IMR-90 (cell line): Measurements from ENCODE around the gene RAPGEF2. TPM values are rescaled to one million over a fixed set of nuclear protein-coding genes. Genes with fewer than 3 reads are reported as not detected.

Source experiments
- ATAC-seq: fragments of 200-7000 bp; cut with Tn5 transposase; 2 replicates; pipeline ENCODE4 v1.9.1; 2020; ENCODE audit warnings: low read depth, mild to moderate bottlenecking, moderate library complexity
- BruUV-seq: library from RNA; stranded (reverse); fragments of 400-500 nt; replicated peaks from 2 replicates; lab custom pipeline; 2021; lab: Mats Ljungman, UMichigan
- CTCF ChIA-PET: fragments of 300-600 bp; formaldehyde crosslinking; extraction: SDS; loops from one replicate; lab custom pipeline; 2021; ENCODE audit warnings: antibody characterized with exemption; lab: Yijun Ruan, JAX
- POLR2A ChIA-PET: fragments of 300-600 bp; sonication (Branson Sonifier 250); formaldehyde crosslinking; loops from one replicate; lab custom pipeline; 2022; ENCODE audit warnings: antibody characterized with exemption; ENCODE audit not compliant: unreplicated experiment; lab: Charles Lee
- DNase-seq: peaks from one replicate; pipeline ENCODE4 v3.0.0; 2013
- H2AFZ ChIP-seq: replicated peaks from 2 replicates; pipeline ENCODE3; 2013; ENCODE audit warnings: low read length, mild to moderate bottlenecking; ENCODE audit not compliant: poor library complexity
- H2AK5ac ChIP-seq: 2 replicates; pipeline ENCODE4 v1.6.1; 2013; ENCODE audit warnings: low read depth, low read length, inconsistent platforms
- H2AK9ac ChIP-seq: replicated peaks from 2 replicates; pipeline ENCODE3; 2013; ENCODE audit warnings: mild to moderate bottlenecking, low read depth, low read length, moderate library complexity; ENCODE audit not compliant: poor library complexity
- H2BK120ac ChIP-seq: 2 replicates; pipeline ENCODE4 v1.6.1; 2013; ENCODE audit warnings: low read depth, low read length, inconsistent platforms
- H2BK15ac ChIP-seq: 3 replicates; pipeline ENCODE4 v1.6.1; 2013; ENCODE audit warnings: low read depth, low read length, inconsistent platforms
- H2BK20ac ChIP-seq: 2 replicates; pipeline ENCODE4 v1.6.1; 2013; ENCODE audit warnings: low read depth, mild to moderate bottlenecking, inconsistent platforms, low read length, moderate library complexity
- H2BK5ac ChIP-seq: 2 replicates; pipeline ENCODE4 v1.6.1; 2013; ENCODE audit warnings: mild to moderate bottlenecking, low read depth, low read length, inconsistent platforms; ENCODE audit not compliant: poor library complexity, severe bottlenecking
- H3K14ac ChIP-seq: replicated peaks from 2 replicates; pipeline ENCODE4 v1.6.1; 2013; ENCODE audit warnings: low read depth, low read length, inconsistent platforms
- H3K18ac ChIP-seq: 2 replicates; pipeline ENCODE4 v1.6.1; 2013; ENCODE audit warnings: low read depth, low read length, control low read depth
- H3K23ac ChIP-seq: 2 replicates; pipeline ENCODE4 v1.6.1; 2013; ENCODE audit warnings: low read depth, low read length, inconsistent platforms
- H3K27ac ChIP-seq: 2 replicates; pipeline ENCODE4 v1.5.1; 2013; ENCODE audit warnings: mild to moderate bottlenecking, control low read depth, low read length; ENCODE audit not compliant: insufficient read depth
- H3K27me3 ChIP-seq: 2 replicates; pipeline ENCODE4 v1.6.1; 2013; ENCODE audit warnings: low read length; ENCODE audit not compliant: control insufficient read depth, insufficient read depth
- H3K36me3 ChIP-seq: 2 replicates; pipeline ENCODE4 v1.6.1; 2013; ENCODE audit warnings: low read length, mixed read lengths; ENCODE audit not compliant: control insufficient read depth, insufficient read depth
- H3K4ac ChIP-seq: 2 replicates; pipeline ENCODE4 v1.6.1; 2013; ENCODE audit warnings: low read depth, low read length, inconsistent platforms
- H3K4me1 ChIP-seq: 2 replicates; pipeline ENCODE4 v1.6.1; 2013; ENCODE audit warnings: low read length, mixed read lengths; ENCODE audit not compliant: control insufficient read depth, insufficient read depth
- H3K4me2 ChIP-seq: 2 replicates; pipeline ENCODE4 v1.6.1; 2013; ENCODE audit warnings: low read depth, mild to moderate bottlenecking, control low read depth, low read length, moderate library complexity
- H3K4me3 ChIP-seq: 2 replicates; pipeline ENCODE4 v1.5.1; 2013; ENCODE audit warnings: low read depth, mild to moderate bottlenecking, control low read depth, low read length, moderate library complexity; ENCODE audit not compliant: insufficient read depth
- H3K56ac ChIP-seq: 2 replicates; pipeline ENCODE4 v1.6.1; 2013; ENCODE audit warnings: low read length, inconsistent platforms; ENCODE audit not compliant: insufficient read depth; ENCODE audit errors: extremely low read depth
- H3K79me1 ChIP-seq, 2 experiments: 2 replicates each; pipeline ENCODE4 v1.6.1; 2013; ENCODE audit warnings: low read length in 2 of 2, inconsistent platforms in 1 of 2, low read depth in 1 of 2
- H3K9ac ChIP-seq: 2 replicates; pipeline ENCODE4 v1.6.1; 2013; ENCODE audit warnings: low read depth, low read length, control low read depth
- H3K9me1 ChIP-seq: 2 replicates; pipeline ENCODE4 v1.6.1; 2013; ENCODE audit warnings: low read length, inconsistent platforms; ENCODE audit not compliant: insufficient read depth
- H3K9me3 ChIP-seq: 2 replicates; pipeline ENCODE4 v1.6.1; 2013; ENCODE audit warnings: low read length; ENCODE audit not compliant: control insufficient read depth, insufficient read depth
- H4K20me1 ChIP-seq: 2 replicates; pipeline ENCODE4 v1.6.1; 2013; ENCODE audit warnings: low read length, inconsistent platforms; ENCODE audit not compliant: insufficient read depth
- H4K5ac ChIP-seq: 2 replicates; pipeline ENCODE4 v1.6.1; 2013; ENCODE audit warnings: mild to moderate bottlenecking, low read depth, low read length, control low read depth
- H4K8ac ChIP-seq, 2 experiments: 2 replicates each; pipeline ENCODE4 v1.6.1; 2013; ENCODE audit warnings: low read depth in 2 of 2, low read length in 2 of 2, control low read depth in 1 of 2, inconsistent platforms in 1 of 2
- H4K91ac ChIP-seq: 2 replicates; pipeline ENCODE4 v1.6.1; 2013; ENCODE audit warnings: low read depth, low read length, inconsistent platforms; ENCODE audit not compliant: insufficient read depth
- BHLHE40 ChIP-seq: fragments of 150-350 bp; IDR thresholded peaks from 2 replicates; pipeline ENCODE4 v1.6.1; 2016; ENCODE audit warnings: mild to moderate bottlenecking, low read depth, low read length
- CEBPB ChIP-seq: IDR thresholded peaks from 2 replicates; pipeline ENCODE4 v1.6.1; 2012; ENCODE audit warnings: low read depth, low read length, improper control_type of control experiment
- CHD1 ChIP-seq: IDR thresholded peaks from 2 replicates; pipeline ENCODE4 v1.6.1; 2012; ENCODE audit warnings: low read depth, low read length, improper control_type of control experiment
- CTCF ChIP-seq: conservative IDR thresholded peaks from 2 replicates; pipeline ENCODE4 v1.5.1; 2012; ENCODE audit warnings: mild to moderate bottlenecking, low read depth, low read length, improper control_type of control experiment
- ELK1 ChIP-seq: fragments of 150-350 bp; IDR thresholded peaks from 2 replicates; pipeline ENCODE4 v1.6.1; 2016; ENCODE audit warnings: low read depth, mild to moderate bottlenecking, low read length, moderate library complexity, borderline replicate concordance
- FOS ChIP-seq: fragments of 150-350 bp; IDR thresholded peaks from 2 replicates; pipeline ENCODE4 v1.6.1; 2016; ENCODE audit warnings: low read depth, low read length
- MAFK ChIP-seq: IDR thresholded peaks from 2 replicates; pipeline ENCODE4 v1.6.1; 2012; ENCODE audit warnings: low read depth, low read length, improper control_type of control experiment
- MAZ ChIP-seq: IDR thresholded peaks from 2 replicates; pipeline ENCODE4 v1.6.1; 2012; ENCODE audit warnings: low read depth, mild to moderate bottlenecking, low read length, improper control_type of control experiment, moderate library complexity, borderline replicate concordance
- MXI1 ChIP-seq: IDR thresholded peaks from 2 replicates; pipeline ENCODE4 v1.6.1; 2012; ENCODE audit warnings: low read depth, mild to moderate bottlenecking, low read length, moderate library complexity, borderline replicate concordance
- NFE2L2 ChIP-seq: fragments of 150-350 bp; IDR thresholded peaks from 2 replicates; pipeline ENCODE4 v1.6.1; 2016; ENCODE audit warnings: low read depth, mild to moderate bottlenecking, low read length
- POLR2A ChIP-seq: IDR thresholded peaks from 2 replicates; pipeline ENCODE4 v1.6.1; 2012; ENCODE audit warnings: mild to moderate bottlenecking, low read depth, low read length
- RAD21 ChIP-seq: IDR thresholded peaks from 2 replicates; pipeline ENCODE4 v1.6.1; 2012; ENCODE audit warnings: low read length, improper control_type of control experiment
- RCOR1 ChIP-seq: IDR thresholded peaks from 2 replicates; pipeline ENCODE4 v1.6.1; 2012; ENCODE audit warnings: mild to moderate bottlenecking, low read length, improper control_type of control experiment; ENCODE audit not compliant: insufficient replicate concordance
- RFX5 ChIP-seq: IDR thresholded peaks from 2 replicates; pipeline ENCODE4 v1.8.0; 2012; ENCODE audit warnings: low read depth, mild to moderate bottlenecking, low read length, moderate library complexity
- SMC3 ChIP-seq: fragments of 150-350 bp; IDR thresholded peaks from 2 replicates; pipeline ENCODE4 v1.6.1; 2016; ENCODE audit warnings: low read depth, mild to moderate bottlenecking, antibody characterized with exemption, low read length, moderate library complexity
- USF2 ChIP-seq: fragments of 150-350 bp; IDR thresholded peaks from 2 replicates; pipeline ENCODE4 v1.6.1; 2017; ENCODE audit warnings: mild to moderate bottlenecking, antibody characterized with exemption, low read length, low read depth
- WGBS, 2 experiments: methylation state at CpG; one replicate each; pipeline versions ENCODE4 v1.1.5 to v1.1.7; 2013; ENCODE audit warnings: missing lambda C conversion rate in 2 of 2; ENCODE audit not compliant: insufficient read length in 1 of 2; ENCODE audit errors: extremely low coverage in 2 of 2; 5-methylcytosine and 5-hydroxymethylcytosine counted together
- dilution Hi-C: fragments of 300-500 bp; cut with HindIII; formaldehyde crosslinking; loops from one replicate; pipeline ENCODE4 v1.14.3; 2018; ENCODE audit warnings: low sequenced_read_pairs; ENCODE audit not compliant: unreplicated experiment
- in situ Hi-C: fragments of 300-500 bp; cut with MboI; formaldehyde crosslinking; loops from 3 replicates; pipeline ENCODE4 v1.14.3; 2019; ENCODE audit warnings: low sequenced_read_pairs, inconsistent platforms, mixed read lengths
- intact Hi-C: fragments of 100-400 bp; cut with micrococcal nuclease; formaldehyde crosslinking; loops from 2 replicates; pipeline ENCODE4 v1.10.0; 2022
- polyA plus RNA-seq, 3 experiments: library from polyadenylated mRNA; depleted of rRNA; stranded (reverse); fragments of >200 nt; gene quantifications; 2 replicates each; pipeline ENCODE4 v1.2.3, GENCODE V29; 2012; ENCODE audit warnings: low replicate concordance in 1 of 3
- total RNA-seq: library from RNA; depleted of rRNA; stranded (reverse); fragments of >200 nt; gene quantifications from 2 replicates; pipeline ENCODE4 v1.2.3, GENCODE V29; 2012

RAPGEF2 gene
- total and polyA plus RNA-seq, 2 of the 4 experiments (the other 2 are of a cell fraction) = 27.6 to 109 TPM

GRCh38 chr4:159185591-159186023, 82.7 kb downstream of the RAPGEF2 start:
- H3K23ac ChIP-seq = peak overlapping the region; percentile 82; the same call in 1 of the 2 replicates
- no peak overlapping the region for H2AFZ ChIP-seq
- no peaks in the 10 kb centered on the region for H3K9me1 ChIP-seq
- no peak overlapping the region for H3K4me3 ChIP-seq
- POLR2A ChIA-PET = interaction anchor here (0.6 kb wide), 1 partner anchor 117 kb away, joined by 9 read pairs; no protein-coding TSS in a partner anchor
- no peak overlapping the region for H3K14ac ChIP-seq
- H4K8ac ChIP-seq = no peak overlapping the region
- H4K20me1 ChIP-seq = no peaks in the 10 kb centered on the region
- no peak overlapping the region for H3K27ac ChIP-seq
- no peak overlapping the region for H2BK120ac ChIP-seq
- in situ Hi-C loops (loop anchor here (25.0 kb wide), 1 partner anchor 923 kb away; no protein-coding TSS in a partner anchor), dilution Hi-C loops (no loop called here), intact Hi-C loops (no loop called here)
- no peak overlapping the region for H3K4ac ChIP-seq
- no peak overlapping the region for H4K5ac ChIP-seq
- no peak overlapping the region for H3K9ac ChIP-seq
- peak overlapping the region; percentile 78; the same call in 1 of the 2 replicates for H3K4me2 ChIP-seq
- DNase-seq (no peak), ATAC-seq (peak; percentile 11; the same call in 1 of the 2 replicates)
- no CpG with 5 or more reads among the region's 1 CpG for WGBS, 2 experiments
- no peak overlapping the region; the same call in 1 of the 2 replicates for H3K18ac ChIP-seq
- peaks cover 4% of the 10 kb centered on the region for H3K4me1 ChIP-seq
- H2BK15ac ChIP-seq = no peak overlapping the region
- no peak overlapping the region for H4K91ac ChIP-seq
- no peaks in the 10 kb centered on the region for H3K9me3 ChIP-seq
- CTCF ChIA-PET = no interaction called here
- no peak overlapping the region for H2AK5ac ChIP-seq
- H2AK9ac ChIP-seq = no peak overlapping the region
- no peaks in the 10 kb centered on the region for H3K27me3 ChIP-seq
- H3K79me1 ChIP-seq = peaks cover 7 to 19% of the 10 kb centered on the region in 2 experiments; a peak in 3 of 4 replicates
- TF ChIP-seq CTCF (no peak), SMC3 (no peak), CEBPB (no peak), ELK1 (no peak), NFE2L2 (no peak), MAZ (no peak), POLR2A (no peak), MXI1 (no peak), RCOR1 (no peak), BHLHE40 (no peak), FOS (no peak), RFX5 (no peak), CHD1 (no peak), MAFK (no peak), RAD21 (no peak), USF2 (no peak)
- H2BK20ac ChIP-seq = no peak overlapping the region
- H3K36me3 ChIP-seq = no peaks in the 10 kb centered on the region
- no peak overlapping the region for H2BK5ac ChIP-seq
- no TSS peak for BruUV-seq
- no peak overlapping the region for H3K56ac ChIP-seq
